Naive thymus-derived CD8-positive, alpha-beta T cell (primary cell): ENCODE data around the gene BPIFA1. TPM values are rescaled to one million over a fixed set of nuclear protein-coding genes. Genes with fewer than 3 reads are reported as not detected.
A peak's percentile ranks its signal among the peaks of the same experiment; 100 is the strongest.

Source experiments
- ATAC-seq, 2 donors: fragments of 150-1000 bp; cut with Tn5 transposase in 1 of 2; sonication (Bioruptor Pico), chemical (Tn5 transposase) in 1 of 2; 1 replicate in 1 of 2; 2 replicates in 1 of 2; pipeline ENCODE4 v1.10.0; 2021; ENCODE audit warnings: mild to moderate bottlenecking in 2 of 2, moderate library complexity in 2 of 2
- POLR2A ChIA-PET: fragments of 350-600 bp; sonication (Branson Sonifier 250); formaldehyde crosslinking; loops from one replicate; lab custom pipeline; 2021; ENCODE audit warnings: antibody characterized with exemption; lab: Charles Lee
- DNase-seq, 10 donors: peaks; one replicate each; pipeline versions ENCODE4 v3.0.0 to v3.0.0-alpha.2; 2020 to 2022
- H3K27ac Mint-ChIP-seq, 10 donors: one replicate each; pipeline ENCODE4 v1.8.0; 2020 to 2022; ENCODE audit warnings: mild to moderate bottlenecking in 10 of 10, mixed read lengths in 10 of 10, moderate library complexity in 4 of 10, inconsistent platforms in 1 of 10
- H3K27me3 Mint-ChIP-seq, 5 donors: one replicate each; pipeline ENCODE4 v1.8.0; 2021 to 2022; ENCODE audit warnings: mixed read lengths in 5 of 5
- H3K36me3 Mint-ChIP-seq, 3 donors: one replicate each; pipeline ENCODE4 v1.8.0; 2020 to 2022; ENCODE audit warnings: mixed read lengths in 3 of 3, mild to moderate bottlenecking in 2 of 3, inconsistent platforms in 1 of 3
- H3K4me1 Mint-ChIP-seq, 4 donors: one replicate each; pipeline ENCODE4 v1.8.0; 2021 to 2022; ENCODE audit warnings: mixed read lengths in 4 of 4
- H3K4me3 Mint-ChIP-seq, 10 donors: one replicate each; pipeline ENCODE4 v1.8.0; 2020 to 2022; ENCODE audit warnings: mild to moderate bottlenecking in 10 of 10, mixed read lengths in 10 of 10, moderate library complexity in 6 of 10, inconsistent platforms in 1 of 10
- H3K9me3 Mint-ChIP-seq, 9 donors: one replicate each; pipeline ENCODE4 v1.8.0; 2020 to 2022; ENCODE audit warnings: mixed read lengths in 9 of 9, mild to moderate bottlenecking in 3 of 9, inconsistent platforms in 1 of 9, moderate library complexity in 1 of 9
- polyA plus RNA-seq, 3 donors: library from polyadenylated mRNA; unstranded; fragments of 300-500 nt; fragmentation: Illumina TruSeq; gene quantifications; one replicate each; pipeline ENCODE4 v1.2.3, GENCODE V29; 2021
- total RNA-seq, 8 experiments: library from RNA in 2 of 8; stranded (reverse) in 2 of 8; gene quantifications; one replicate each; pipeline ENCODE4 v1.2.3 and lab custom pipeline; 2021 to 2026

The BPIFA1 gene
- total RNA-seq (not detected), polyA plus RNA-seq (not detected), total RNA-seq (lab: John Stamatoyannopoulos, UW) (0 reads per million in 6 experiments)

- POLR2A ChIA-PET = no interaction called here
- H3K9me3 Mint-ChIP-seq = no peaks in the 10 kb centered on the region
- H3K27ac Mint-ChIP-seq = peak within 1 kb of the TSS in 1 of 10 donors; percentile 3
- H3K27me3 Mint-ChIP-seq = peaks cover 11 to 50% (median 22%) of the 10 kb centered on the region in 5 donors
- H3K4me1 Mint-ChIP-seq = peaks cover 0 to 6% (median 4%) of the 10 kb centered on the region in 4 donors
- H3K36me3 Mint-ChIP-seq = no peaks in the 10 kb centered on the region
- ATAC-seq (no peak), DNase-seq (no peak)
- no peak within 1 kb of the TSS for H3K4me3 Mint-ChIP-seq
Measured at GRCh38 chr20:33235696-33236095, at the start of gene BPIFA1. BPIFA1 (plus strand) TSS chr20:33235996; CDS start chr20:33237712, 1,716 bp downstream.

- peaks cover 4 to 21% (median 8%) of the 10 kb centered on the region in 5 donors for H3K27me3 Mint-ChIP-seq
- ATAC-seq (no peak), DNase-seq (no peak)
- peaks cover 0 to 8% (median 0%) of the 10 kb centered on the region in 9 donors for H3K9me3 Mint-ChIP-seq
- H3K4me1 Mint-ChIP-seq = no peaks in the 10 kb centered on the region
- H3K36me3 Mint-ChIP-seq = no peaks in the 10 kb centered on the region
- peak overlapping the region in 1 of 10 donors; percentile 46 for H3K27ac Mint-ChIP-seq
- POLR2A ChIA-PET = no interaction called here
- no peak overlapping the region for H3K4me3 Mint-ChIP-seq
Measured at GRCh38 chr20:33187491-33187890, 48.3 kb upstream of the BPIFA1 start.

- Mint-ChIP-seq H3K27me3 (peaks cover 5 to 17% (median 8%) of the 10 kb centered on the region in 5 donors), H3K4me1 (no peaks in the 10 kb centered on the region), H3K9me3 (peaks cover 0 to 4% (median 0%) of the 10 kb centered on the region in 9 donors), H3K4me3 (no peak overlapping the region), H3K27ac (no peak overlapping the region), H3K36me3 (no peaks in the 10 kb centered on the region)
- DNase-seq (no peak), ATAC-seq (no peak)
- POLR2A ChIA-PET = no interaction called here
Measured at GRCh38 chr20:33188421-33188820, 47.4 kb upstream of the BPIFA1 start.

- Mint-ChIP-seq H3K36me3 (no peaks in the 10 kb centered on the region), H3K4me3 (no peak overlapping the region), H3K9me3 (no peaks in the 10 kb centered on the region), H3K27me3 (peaks cover 5 to 13% (median 11%) of the 10 kb centered on the region in 5 donors), H3K4me1 (peaks cover 0 to 8% (median 3%) of the 10 kb centered on the region in 4 donors), H3K27ac (no peak overlapping the region)
- no peak for ATAC-seq
- DNase-seq = no peak
- POLR2A ChIA-PET = no interaction called here
Measured at GRCh38 chr20:33191484-33191883, 44.3 kb upstream of the BPIFA1 start.

GRCh38 chr20:33191955-33192354 lies 43.8 kb upstream of the BPIFA1 start:
- Mint-ChIP-seq H3K4me3 (no peak overlapping the region), H3K4me1 (peaks cover 0 to 8% (median 3%) of the 10 kb centered on the region in 4 donors), H3K27ac (no peak overlapping the region), H3K9me3 (no peaks in the 10 kb centered on the region), H3K36me3 (no peaks in the 10 kb centered on the region), H3K27me3 (peaks cover 5 to 13% (median 11%) of the 10 kb centered on the region in 5 donors)
- no peak for ATAC-seq
- DNase-seq = no peak
- POLR2A ChIA-PET = no interaction called here

GRCh38 chr20:33192912-33193501 lies 42.8 kb upstream of the BPIFA1 start:
- Mint-ChIP-seq H3K27me3 (peaks cover 5 to 14% (median 11%) of the 10 kb centered on the region in 5 donors), H3K9me3 (no peaks in the 10 kb centered on the region), H3K36me3 (no peaks in the 10 kb centered on the region), H3K4me1 (peaks cover 0 to 8% (median 3%) of the 10 kb centered on the region in 4 donors), H3K4me3 (no peak overlapping the region), H3K27ac (no peak overlapping the region)
- ATAC-seq (no peak), DNase-seq (no peak)
- POLR2A ChIA-PET = no interaction called here

- POLR2A ChIA-PET = no interaction called here
- Mint-ChIP-seq H3K9me3 (no peaks in the 10 kb centered on the region), H3K36me3 (no peaks in the 10 kb centered on the region), H3K4me1 (peaks cover 0 to 8% (median 4%) of the 10 kb centered on the region in 4 donors), H3K4me3 (no peak overlapping the region), H3K27ac (no peak overlapping the region), H3K27me3 (peaks cover 8 to 31% (median 27%) of the 10 kb centered on the region in 5 donors)
- ATAC-seq = no peak
- no peak for DNase-seq
Measured at GRCh38 chr20:33199026-33199425, 36.8 kb upstream of the BPIFA1 start.

- POLR2A ChIA-PET = no interaction called here
- no peak overlapping the region for H3K27ac Mint-ChIP-seq
Measured at GRCh38 chr20:33202451-33202850, 33.3 kb upstream of the BPIFA1 start.

GRCh38 chr20:33203444-33203843 lies 32.4 kb upstream of the BPIFA1 start:
- ATAC-seq = no peak
- peaks cover 17 to 50% (median 39%) of the 10 kb centered on the region in 5 donors for H3K27me3 Mint-ChIP-seq
- POLR2A ChIA-PET = no interaction called here
- H3K36me3 Mint-ChIP-seq = no peaks in the 10 kb centered on the region
- H3K27ac Mint-ChIP-seq = no peak overlapping the region
- H3K4me3 Mint-ChIP-seq = no peak overlapping the region
- DNase-seq = no peak
- peaks cover 0 to 9% (median 0%) of the 10 kb centered on the region in 9 donors for H3K9me3 Mint-ChIP-seq
- H3K4me1 Mint-ChIP-seq = peaks cover 0 to 2% (median 0%) of the 10 kb centered on the region in 4 donors

More at GRCh38 chr20:33202451-33202850, 33.3 kb upstream of the BPIFA1 start:
- Mint-ChIP-seq H3K4me3 (no peak overlapping the region), H3K36me3 (no peaks in the 10 kb centered on the region), H3K27me3 (peaks cover 10 to 47% (median 32%) of the 10 kb centered on the region in 5 donors), H3K4me1 (peaks cover 0 to 3% (median 0%) of the 10 kb centered on the region in 4 donors), H3K9me3 (peaks cover 0 to 4% (median 0%) of the 10 kb centered on the region in 9 donors)
- ATAC-seq (no peak), DNase-seq (no peak)

- POLR2A ChIA-PET = no interaction called here
- Mint-ChIP-seq H3K36me3 (peaks cover 0 to 5% (median 0%) of the 10 kb centered on the region in 3 donors), H3K4me1 (peaks cover 0 to 6% (median 5%) of the 10 kb centered on the region in 4 donors), H3K27me3 (peaks cover 28 to 77% (median 51%) of the 10 kb centered on the region in 5 donors), H3K9me3 (peaks cover 0 to 9% (median 3%) of the 10 kb centered on the region in 9 donors), H3K27ac (no peak overlapping the region), H3K4me3 (no peak overlapping the region)
- DNase-seq (peak in 7 of 10 donors; percentile 7 to 36 (median 22)), ATAC-seq (no peak)
Measured at GRCh38 chr20:33209789-33210188, 26.0 kb upstream of the BPIFA1 start.

GRCh38 chr20:33210371-33210770 lies 25.4 kb upstream of the BPIFA1 start:
- ATAC-seq = no peak
- Mint-ChIP-seq H3K27me3 (peaks cover 32 to 80% (median 52%) of the 10 kb centered on the region in 5 donors), H3K27ac (no peak overlapping the region), H3K9me3 (peaks cover 0 to 9% (median 3%) of the 10 kb centered on the region in 9 donors), H3K4me1 (peaks cover 0 to 6% (median 5%) of the 10 kb centered on the region in 4 donors), H3K4me3 (no peak overlapping the region), H3K36me3 (peaks cover 0 to 5% (median 0%) of the 10 kb centered on the region in 3 donors)
- POLR2A ChIA-PET = no interaction called here
- DNase-seq = no peak

GRCh38 chr20:33211817-33212424 lies 23.9 kb upstream of the BPIFA1 start:
- POLR2A ChIA-PET = no interaction called here
- ATAC-seq (no peak), DNase-seq (peak in 3 of 10 donors; percentile 16 to 20 (median 17))
- H3K4me3 Mint-ChIP-seq = no peak overlapping the region
- H3K36me3 Mint-ChIP-seq = peaks cover 0 to 5% (median 0%) of the 10 kb centered on the region in 3 donors
- no peak overlapping the region for H3K27ac Mint-ChIP-seq
- peaks cover 0 to 9% (median 3%) of the 10 kb centered on the region in 9 donors for H3K9me3 Mint-ChIP-seq
- H3K4me1 Mint-ChIP-seq = peaks cover 0 to 6% (median 5%) of the 10 kb centered on the region in 4 donors
- H3K27me3 Mint-ChIP-seq = peaks cover 34 to 93% (median 62%) of the 10 kb centered on the region in 5 donors

GRCh38 chr20:33217052-33217451 lies 18.7 kb upstream of the BPIFA1 start, which contains the start of gene BPIFA3:
BPIFA3 (plus strand) TSS chr20:33217352; CDS start chr20:33217537, 185 bp downstream.
- DNase-seq = no peak

More at GRCh38 chr20:33217052-33217451, 18.7 kb upstream of the BPIFA1 start, which contains the start of gene BPIFA3:
- Mint-ChIP-seq H3K27me3 (peaks cover 15 to 64% (median 35%) of the 10 kb centered on the region in 5 donors), H3K36me3 (no peaks in the 10 kb centered on the region), H3K4me1 (peaks cover 0 to 2% (median 0%) of the 10 kb centered on the region in 4 donors), H3K9me3 (no peaks in the 10 kb centered on the region), H3K4me3 (no peak within 1 kb of the TSS), H3K27ac (no peak within 1 kb of the TSS)
- POLR2A ChIA-PET = no interaction called here
- no peak for ATAC-seq
